ENCODE data around the gene MSS51. TPM values are rescaled to one million over a fixed set of nuclear protein-coding genes. Genes with fewer than 3 reads are reported as not detected.

The MSS51 gene
- total RNA-seq (2022; extraction: Qiagen RNA extraction) = 0.31 to 0.68 TPM (median 0.38 TPM) in 5 replicates

DNA sequence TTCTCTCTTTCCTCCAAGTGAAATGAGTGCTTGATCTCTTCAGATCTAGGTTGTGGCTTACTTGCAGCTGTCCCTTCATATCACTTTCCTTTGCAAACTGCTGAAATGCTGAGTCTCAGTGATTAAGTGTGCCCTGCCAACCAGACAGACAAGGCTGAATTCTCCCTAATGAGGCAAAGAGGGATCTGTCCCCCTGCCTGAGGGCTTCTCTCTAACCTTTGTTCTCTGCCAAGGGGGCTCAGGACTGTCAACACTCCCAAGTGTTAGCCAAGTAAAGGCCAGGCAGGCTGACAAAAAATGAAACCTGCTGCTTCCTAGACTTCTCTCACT, at the start of gene MSS51:
MSS51 (minus strand) TSS at position 24 of the 330 bp plus-strand sequence. CDS start 5,277 bp downstream, outside the sequence.

DNA sequence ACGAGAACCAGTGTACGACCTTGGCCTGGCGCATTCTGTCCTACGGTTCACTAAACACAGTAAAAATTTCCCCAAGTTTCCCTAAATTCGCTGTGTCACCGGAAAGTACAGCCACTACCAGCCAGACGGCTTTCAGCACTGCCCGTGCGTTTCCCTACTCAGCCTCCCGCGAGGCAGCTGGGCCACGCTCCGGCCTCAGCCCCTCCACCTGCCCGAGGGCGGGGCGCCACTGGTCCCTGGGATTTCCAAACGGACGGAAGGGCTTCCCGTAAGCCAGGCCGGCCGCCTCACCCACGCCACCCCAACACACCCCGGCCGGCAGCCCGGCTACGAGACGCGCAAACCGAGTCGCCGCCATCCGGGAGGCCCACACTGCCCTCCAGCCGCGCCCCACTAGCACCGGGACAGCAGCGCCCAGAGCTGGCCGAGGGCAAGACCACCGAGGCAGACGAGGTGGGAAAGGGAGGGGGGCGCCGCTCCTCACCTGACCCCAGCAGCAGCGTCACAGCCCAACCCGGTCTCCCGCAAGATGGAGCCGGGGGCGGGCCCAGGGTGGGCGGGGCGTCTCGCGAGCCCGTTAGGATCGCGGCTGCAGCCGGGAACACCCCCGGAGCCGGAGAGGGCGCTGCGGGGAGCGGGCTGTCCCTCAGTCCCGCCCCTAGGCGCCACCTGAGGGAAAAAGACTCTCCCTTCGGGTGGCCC, 19.7 kb downstream of the MSS51 start, which contains the start of gene ANXA7:
ANXA7 (minus strand) TSS at position 531 of the 702 bp plus-strand sequence. CDS start 13,202 bp downstream, outside the sequence.

Other genes with a start within 250 kb of the MSS51 start
- gene DNAJC9, start 186.3 kb downstream of the MSS51 start, total RNA-seq (2022; extraction: Qiagen RNA extraction) = 46.8 to 52.1 TPM (median 49.8 TPM) in 5 replicates
- 120 to 187 TPM (median 177 TPM) in 5 replicates for gene MRPS16, start 180.9 kb downstream of the MSS51 start, total RNA-seq (2022; extraction: Qiagen RNA extraction)
- gene CFAP70, start 74.7 kb downstream of the MSS51 start, total RNA-seq (2022; extraction: Qiagen RNA extraction) = 0.17 to 0.31 TPM (median 0.22 TPM) in 5 replicates
- 108 to 117 TPM (median 112 TPM) in 5 replicates for gene ANXA7, start 19.5 kb downstream of the MSS51 start, total RNA-seq (2022; extraction: Qiagen RNA extraction)
- gene PPP3CB, start 62.5 kb upstream of the MSS51 start, total RNA-seq (2022; extraction: Qiagen RNA extraction) = 14.8 to 17.8 TPM (median 16.6 TPM) in 5 replicates
- 8.5 to 11.4 TPM (median 10.4 TPM) in 5 replicates for gene USP54, start 157.8 kb upstream of the MSS51 start, total RNA-seq (2022; extraction: Qiagen RNA extraction)
- gene MYOZ1, start 207.9 kb upstream of the MSS51 start, total RNA-seq (2022; extraction: Qiagen RNA extraction) = 0.06 TPM in 1 of 5 replicates, not detected in the others
- gene SYNPO2L, start 222.5 kb upstream of the MSS51 start, total RNA-seq (2022; extraction: Qiagen RNA extraction) = 0.01 to 0.03 TPM (median 0.02 TPM) in 4 of 5 replicates, not detected in the other